RWPE1 (cell line): ENCODE data around the gene POU2F2.
A peak's percentile ranks its signal among the peaks of the same experiment; 100 is the strongest.

Experiments used
- CTCF ChIA-PET: fragments of 350-600 bp; sonication (Branson Sonifier 250); formaldehyde crosslinking; extraction: SDS; loops from one replicate; lab custom pipeline; 2021; lab: Yijun Ruan, JAX
- POLR2A ChIA-PET: fragments of 400-600 bp; formaldehyde crosslinking; extraction: SDS; loops from one replicate; lab custom pipeline; 2020; ENCODE audit warnings: antibody characterized with exemption; ENCODE audit not compliant: low non-redundant PET; lab: Yijun Ruan, JAX
- DNase-seq: peaks from one replicate; pipeline ENCODE4 v3.0.0; 2012; ENCODE audit warnings: low spot score
- H3K27ac ChIP-seq: fragments of 450-650 bp; 2 replicates; pipeline ENCODE4 v1.5.1; 2017
- CTCF ChIP-seq: fragments of 450-650 bp; conservative IDR thresholded peaks from 2 replicates; pipeline ENCODE4 v1.5.1; 2017; ENCODE audit warnings: low read depth, mild to moderate bottlenecking

POU2F2 gene

GRCh38 chr19:42132030-42132628 lies at the start of gene POU2F2:
POU2F2 (minus strand) TSS chr19:42132446; CDS start chr19:42132411, 35 bp downstream.
- TF ChIP-seq CTCF, result no peak
- peak within 1 kb of the TSS; percentile 96 for H3K27ac ChIP-seq
- CTCF ChIA-PET, result interaction anchor here (0.5 to 2.2 kb wide), 14 partner anchors 13 to 269 kb away, joined by 3 to 7 read pairs (median 3); partner anchors contain the start of gene GSK3A
- DNase-seq, result no peak
- POLR2A ChIA-PET, result no interaction called here

- no peak for DNase-seq
- TF ChIP-seq CTCF, result no peak
- ChIA-PET POLR2A (no interaction called here), CTCF (no interaction called here)
- no peak overlapping the region for H3K27ac ChIP-seq
Measured at GRCh38 chr19:42178791-42179674, 46.8 kb upstream of the POU2F2 start.

- ChIA-PET CTCF (interaction anchor here (0.7 to 1.1 kb wide), 5 partner anchors 32 to 114 kb away, joined by 3 to 5 read pairs (median 3); no protein-coding TSS in a partner anchor), POLR2A (no interaction called here)
- DNase-seq, result no peak
- no peak overlapping the region for H3K27ac ChIP-seq
- no peak for TF ChIP-seq CTCF
Measured at GRCh38 chr19:42177686-42178019, 45.4 kb upstream of the POU2F2 start.

GRCh38 chr19:42176990-42177685 lies 44.9 kb upstream of the POU2F2 start:
- TF ChIP-seq CTCF, result peak; percentile 66
- CTCF ChIA-PET, result interaction anchor here (0.7 to 1.2 kb wide), 7 partner anchors 8 to 114 kb away, joined by 3 to 5 read pairs (median 3); no protein-coding TSS in a partner anchor
- no peak overlapping the region for H3K27ac ChIP-seq
- DNase-seq, result peak; percentile 64
- POLR2A ChIA-PET, result no interaction called here

- TF ChIP-seq CTCF, result no peak
- ChIA-PET POLR2A (interaction anchor here (0.6 kb wide), 1 partner anchor 62 kb away, joined by 3 read pairs; no protein-coding TSS in a partner anchor), CTCF (interaction anchor here (0.6 to 1.4 kb wide), 9 partner anchors 9 to 115 kb away, joined by 3 to 5 read pairs (median 3); no protein-coding TSS in a partner anchor)
- peak; percentile 41 for DNase-seq
- H3K27ac ChIP-seq, result no peak overlapping the region; the same call in 1 of the 2 replicates
Measured at GRCh38 chr19:42176649-42176989, 44.4 kb upstream of the POU2F2 start.
